ENCODE data around the gene HMCN1.

DNA sequence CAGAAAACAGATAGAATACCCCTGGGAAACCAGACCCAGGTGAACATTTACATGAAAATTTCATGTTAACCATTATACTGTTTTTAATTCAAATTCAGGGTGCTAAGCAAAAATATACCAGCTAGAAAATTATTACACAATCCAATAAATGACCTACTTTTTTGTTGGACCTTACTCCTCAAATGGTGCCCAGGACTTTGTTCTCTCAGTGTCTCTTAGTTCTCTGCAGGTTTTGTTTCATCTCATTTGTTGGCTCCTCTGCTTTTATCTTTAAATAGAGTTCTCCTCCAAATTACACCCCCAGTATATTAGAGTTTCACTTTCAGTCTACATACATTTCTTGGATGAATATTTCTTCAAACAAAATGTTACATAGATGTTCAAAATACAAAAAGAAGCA lies 326.0 kb downstream of the HMCN1 start:
- TF ChIP-seq, protein P1, sequence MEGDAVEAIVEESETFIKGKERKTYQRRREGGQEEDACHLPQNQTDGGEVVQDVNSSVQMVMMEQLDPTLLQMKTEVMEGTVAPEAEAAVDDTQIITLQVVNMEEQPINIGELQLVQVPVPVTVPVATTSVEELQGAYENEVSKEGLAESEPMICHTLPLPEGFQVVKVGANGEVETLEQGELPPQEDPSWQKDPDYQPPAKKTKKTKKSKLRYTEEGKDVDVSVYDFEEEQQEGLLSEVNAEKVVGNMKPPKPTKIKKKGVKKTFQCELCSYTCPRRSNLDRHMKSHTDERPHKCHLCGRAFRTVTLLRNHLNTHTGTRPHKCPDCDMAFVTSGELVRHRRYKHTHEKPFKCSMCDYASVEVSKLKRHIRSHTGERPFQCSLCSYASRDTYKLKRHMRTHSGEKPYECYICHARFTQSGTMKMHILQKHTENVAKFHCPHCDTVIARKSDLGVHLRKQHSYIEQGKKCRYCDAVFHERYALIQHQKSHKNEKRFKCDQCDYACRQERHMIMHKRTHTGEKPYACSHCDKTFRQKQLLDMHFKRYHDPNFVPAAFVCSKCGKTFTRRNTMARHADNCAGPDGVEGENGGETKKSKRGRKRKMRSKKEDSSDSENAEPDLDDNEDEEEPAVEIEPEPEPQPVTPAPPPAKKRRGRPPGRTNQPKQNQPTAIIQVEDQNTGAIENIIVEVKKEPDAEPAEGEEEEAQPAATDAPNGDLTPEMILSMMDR (conservative IDR thresholded peaks at IDR 0.05 in 1 of 2, IDR thresholded peaks at IDR 0.05 in 1 of 2; ENCODE audit: extremely low read depth in 1 of 2, insufficient read depth in 1 of 2, low read depth in 1 of 2, low read length in 2 of 2) = no peak
- no peak for TF ChIP-seq EZH2 (IDR thresholded peaks at IDR 0.05; ENCODE audit: borderline replicate concordance, low read length)

Data from mammary epithelial cell (primary cell).